Adrenal gland (tissue), 5 donors: ENCODE results near the gene SCT.
"Not testable (repeated sequence)": the region's sequence is repeated elsewhere in the genome, so short reads cannot be mapped to it uniquely, and the experiment has no call there.

Experiments used
- POLR2A ChIP-seq, 2 donors: fragments of 450-650 bp; IDR thresholded peaks; one replicate each; pipeline ENCODE4 v1.6.1; 2017; ENCODE audit warnings: antibody characterized with exemption in 2 of 2, mild to moderate bottlenecking in 2 of 2, moderate library complexity in 1 of 2
- TF ChIP-seq, protein P1 (sequence below), 6 experiments: fragments of 450-650 bp in 4 of 6; fragments of 200-600 bp in 2 of 6; sonication (generic) in 1 of 6; IDR thresholded peaks; 1 replicate in 5 of 6; 2 replicates in 1 of 6; pipeline versions ENCODE4 v1.5.1 to v1.8.0; 2016 to 2021; ENCODE audit warnings: antibody characterized with exemption in 6 of 6, mild to moderate bottlenecking in 2 of 6, moderate library complexity in 1 of 6
- donor health status: DM: no; HTN: no; CAD: no.

DNA sequence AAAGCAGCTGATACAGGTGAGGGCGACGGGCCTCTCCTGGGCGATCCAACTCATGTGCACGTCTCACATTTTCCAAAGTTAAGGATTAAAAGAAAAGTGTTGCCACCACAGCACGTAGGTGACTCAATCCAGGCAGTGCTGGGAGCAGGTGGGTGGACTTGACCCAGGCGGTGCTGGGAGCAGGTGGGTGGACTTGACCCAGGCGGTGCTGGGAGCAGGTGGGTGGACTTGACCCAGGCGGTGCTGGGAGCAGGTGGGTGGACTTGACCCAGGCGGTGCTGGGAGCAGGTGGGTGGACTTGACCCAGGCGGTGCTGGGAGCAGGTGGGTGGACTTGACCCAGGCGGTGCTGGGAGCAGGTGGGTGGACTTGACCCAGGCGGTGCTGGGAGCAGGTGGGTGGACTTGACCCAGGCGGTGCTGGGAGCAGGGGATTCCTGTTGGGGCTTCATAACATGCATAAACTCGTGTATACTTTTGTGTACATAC, 20.7 kb upstream of the SCT start:
- TF ChIP-seq, protein P1, sequence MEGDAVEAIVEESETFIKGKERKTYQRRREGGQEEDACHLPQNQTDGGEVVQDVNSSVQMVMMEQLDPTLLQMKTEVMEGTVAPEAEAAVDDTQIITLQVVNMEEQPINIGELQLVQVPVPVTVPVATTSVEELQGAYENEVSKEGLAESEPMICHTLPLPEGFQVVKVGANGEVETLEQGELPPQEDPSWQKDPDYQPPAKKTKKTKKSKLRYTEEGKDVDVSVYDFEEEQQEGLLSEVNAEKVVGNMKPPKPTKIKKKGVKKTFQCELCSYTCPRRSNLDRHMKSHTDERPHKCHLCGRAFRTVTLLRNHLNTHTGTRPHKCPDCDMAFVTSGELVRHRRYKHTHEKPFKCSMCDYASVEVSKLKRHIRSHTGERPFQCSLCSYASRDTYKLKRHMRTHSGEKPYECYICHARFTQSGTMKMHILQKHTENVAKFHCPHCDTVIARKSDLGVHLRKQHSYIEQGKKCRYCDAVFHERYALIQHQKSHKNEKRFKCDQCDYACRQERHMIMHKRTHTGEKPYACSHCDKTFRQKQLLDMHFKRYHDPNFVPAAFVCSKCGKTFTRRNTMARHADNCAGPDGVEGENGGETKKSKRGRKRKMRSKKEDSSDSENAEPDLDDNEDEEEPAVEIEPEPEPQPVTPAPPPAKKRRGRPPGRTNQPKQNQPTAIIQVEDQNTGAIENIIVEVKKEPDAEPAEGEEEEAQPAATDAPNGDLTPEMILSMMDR (IDR thresholded peaks at IDR 0.05) = not testable (repeated sequence)
- TF ChIP-seq POLR2A (IDR thresholded peaks at IDR 0.05) = not testable (repeated sequence)
